Liver (tissue), 3 donors: ENCODE measurements around the gene SREBF2.

Experiments
- CTCF ChIP-seq: fragments of 150-350 bp; IDR thresholded peaks from 2 replicates; pipeline ENCODE4 v1.5.1; 2017; ENCODE audit warnings: improper control_type of control experiment, low read depth, low read length; ENCODE audit not compliant: missing input control
- EGR1 ChIP-seq, 2 donors: IDR thresholded peaks; 2 replicates each; pipeline ENCODE4 v1.6.1; 2016 to 2018; ENCODE audit warnings: antibody characterized with exemption in 2 of 2, low read depth in 2 of 2
- FOXA1 ChIP-seq: IDR thresholded peaks from 2 replicates; pipeline ENCODE4 v1.6.1; 2016; ENCODE audit warnings: antibody characterized with exemption
- GABPA ChIP-seq, 2 donors: IDR thresholded peaks in 1 of 2; conservative IDR thresholded peaks in 1 of 2; 2 replicates each; pipeline ENCODE4 v1.6.1; 2016; ENCODE audit warnings: antibody characterized with exemption in 2 of 2, mild to moderate bottlenecking in 1 of 2, moderate library complexity in 1 of 2
- HNF4A ChIP-seq, 2 donors: conservative IDR thresholded peaks; 2 replicates each; pipeline ENCODE4 v1.6.1; 2016; ENCODE audit warnings: antibody characterized with exemption in 2 of 2, mild to moderate bottlenecking in 2 of 2
- JUND ChIP-seq, 2 donors: IDR thresholded peaks; 2 replicates each; pipeline ENCODE4 v1.6.1; 2016; ENCODE audit warnings: antibody characterized with exemption in 2 of 2
- MAX ChIP-seq: IDR thresholded peaks from 2 replicates; pipeline ENCODE4 v1.6.1; 2016; ENCODE audit warnings: antibody characterized with exemption
- RAD21 ChIP-seq, 2 donors: IDR thresholded peaks; 2 replicates each; pipeline ENCODE4 v1.6.1; 2016; ENCODE audit warnings: antibody characterized with exemption in 2 of 2, mild to moderate bottlenecking in 2 of 2
- RXRA ChIP-seq, 2 donors: IDR thresholded peaks; 2 replicates each; pipeline ENCODE4 v1.6.1; 2017 to 2018; ENCODE audit warnings: antibody characterized with exemption in 2 of 2, mild to moderate bottlenecking in 1 of 2
- SP1 ChIP-seq: IDR thresholded peaks from 2 replicates; pipeline ENCODE4 v1.6.1; 2018; ENCODE audit warnings: antibody characterized with exemption, mild to moderate bottlenecking
- TAF1 ChIP-seq: conservative IDR thresholded peaks from 2 replicates; pipeline ENCODE4 v1.6.1; 2016; ENCODE audit warnings: antibody characterized with exemption, mild to moderate bottlenecking
- TF ChIP-seq, protein P1 (sequence below): IDR thresholded peaks from 2 replicates; pipeline ENCODE4 v1.6.1; 2016; ENCODE audit warnings: antibody characterized with exemption, mild to moderate bottlenecking
- TF ChIP-seq, protein P2 (sequence below): IDR thresholded peaks from 2 replicates; pipeline ENCODE4 v1.6.1; 2016; ENCODE audit warnings: antibody characterized with exemption
- donor health status: healthy.
- donor health status: healthy.

DNA sequence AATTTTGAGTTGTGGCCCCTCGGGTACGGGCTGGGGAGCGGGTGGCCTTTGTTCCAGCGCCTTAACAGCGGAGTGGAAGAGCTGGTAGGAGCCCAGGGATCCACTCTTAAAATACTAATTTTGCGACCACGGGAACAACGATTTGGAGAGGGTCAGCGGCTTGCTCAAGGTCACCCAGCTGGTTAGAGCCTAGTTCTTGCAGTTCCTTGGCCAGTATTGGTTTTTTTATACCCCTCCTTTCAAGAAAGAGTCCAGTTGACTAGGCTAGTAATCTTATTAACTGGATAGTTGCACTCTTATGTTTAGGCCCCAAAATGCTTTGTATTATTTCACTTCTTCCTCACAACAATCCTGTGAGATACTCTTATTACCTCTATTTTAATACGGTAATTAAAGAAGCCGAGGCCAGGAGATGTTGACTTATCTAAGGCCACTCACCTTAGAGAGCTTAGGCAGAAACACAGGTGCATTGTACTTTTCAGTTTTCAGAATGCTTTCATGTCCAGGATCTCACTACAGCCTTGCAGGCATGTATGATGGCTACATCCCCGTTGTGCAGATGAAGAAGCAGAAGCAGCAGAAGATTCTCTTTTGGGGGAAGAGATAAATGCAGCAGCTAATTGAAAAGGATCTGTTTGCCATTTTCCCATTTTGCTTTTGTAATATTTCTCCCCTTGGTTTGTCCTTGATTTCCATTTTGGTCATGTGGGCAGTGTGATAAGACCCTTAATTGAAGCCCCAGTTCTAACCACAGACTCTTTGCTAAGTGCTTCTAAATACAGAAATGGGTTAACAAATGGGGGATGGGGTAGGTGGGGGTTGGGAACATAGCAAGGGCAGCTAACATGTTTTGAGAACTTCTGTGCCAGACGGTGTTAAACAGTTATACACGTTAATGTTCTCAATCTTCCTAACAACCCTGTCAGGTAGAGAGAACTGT is 1.4 kb downstream of the SREBF2 start:
- no peak for TF ChIP-seq CTCF
- TF ChIP-seq RAD21 (IDR thresholded peaks at IDR 0.05), result no peak
- TF ChIP-seq, protein P1, sequence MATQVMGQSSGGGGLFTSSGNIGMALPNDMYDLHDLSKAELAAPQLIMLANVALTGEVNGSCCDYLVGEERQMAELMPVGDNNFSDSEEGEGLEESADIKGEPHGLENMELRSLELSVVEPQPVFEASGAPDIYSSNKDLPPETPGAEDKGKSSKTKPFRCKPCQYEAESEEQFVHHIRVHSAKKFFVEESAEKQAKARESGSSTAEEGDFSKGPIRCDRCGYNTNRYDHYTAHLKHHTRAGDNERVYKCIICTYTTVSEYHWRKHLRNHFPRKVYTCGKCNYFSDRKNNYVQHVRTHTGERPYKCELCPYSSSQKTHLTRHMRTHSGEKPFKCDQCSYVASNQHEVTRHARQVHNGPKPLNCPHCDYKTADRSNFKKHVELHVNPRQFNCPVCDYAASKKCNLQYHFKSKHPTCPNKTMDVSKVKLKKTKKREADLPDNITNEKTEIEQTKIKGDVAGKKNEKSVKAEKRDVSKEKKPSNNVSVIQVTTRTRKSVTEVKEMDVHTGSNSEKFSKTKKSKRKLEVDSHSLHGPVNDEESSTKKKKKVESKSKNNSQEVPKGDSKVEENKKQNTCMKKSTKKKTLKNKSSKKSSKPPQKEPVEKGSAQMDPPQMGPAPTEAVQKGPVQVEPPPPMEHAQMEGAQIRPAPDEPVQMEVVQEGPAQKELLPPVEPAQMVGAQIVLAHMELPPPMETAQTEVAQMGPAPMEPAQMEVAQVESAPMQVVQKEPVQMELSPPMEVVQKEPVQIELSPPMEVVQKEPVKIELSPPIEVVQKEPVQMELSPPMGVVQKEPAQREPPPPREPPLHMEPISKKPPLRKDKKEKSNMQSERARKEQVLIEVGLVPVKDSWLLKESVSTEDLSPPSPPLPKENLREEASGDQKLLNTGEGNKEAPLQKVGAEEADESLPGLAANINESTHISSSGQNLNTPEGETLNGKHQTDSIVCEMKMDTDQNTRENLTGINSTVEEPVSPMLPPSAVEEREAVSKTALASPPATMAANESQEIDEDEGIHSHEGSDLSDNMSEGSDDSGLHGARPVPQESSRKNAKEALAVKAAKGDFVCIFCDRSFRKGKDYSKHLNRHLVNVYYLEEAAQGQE, result no peak
- no peak for TF ChIP-seq FOXA1
- no peak for TF ChIP-seq SP1
- TF ChIP-seq MAX, result no peak
- TF ChIP-seq JUND (IDR thresholded peaks at IDR 0.05), result no peak
- no peak for TF ChIP-seq EGR1 (IDR thresholded peaks at IDR 0.05; ENCODE audit: low read depth in 2 of 2)
- TF ChIP-seq GABPA (IDR thresholded peaks at IDR 0.05 in 1 of 2, conservative IDR thresholded peaks at IDR 0.05 in 1 of 2), result no peak
- TF ChIP-seq, protein P2, sequence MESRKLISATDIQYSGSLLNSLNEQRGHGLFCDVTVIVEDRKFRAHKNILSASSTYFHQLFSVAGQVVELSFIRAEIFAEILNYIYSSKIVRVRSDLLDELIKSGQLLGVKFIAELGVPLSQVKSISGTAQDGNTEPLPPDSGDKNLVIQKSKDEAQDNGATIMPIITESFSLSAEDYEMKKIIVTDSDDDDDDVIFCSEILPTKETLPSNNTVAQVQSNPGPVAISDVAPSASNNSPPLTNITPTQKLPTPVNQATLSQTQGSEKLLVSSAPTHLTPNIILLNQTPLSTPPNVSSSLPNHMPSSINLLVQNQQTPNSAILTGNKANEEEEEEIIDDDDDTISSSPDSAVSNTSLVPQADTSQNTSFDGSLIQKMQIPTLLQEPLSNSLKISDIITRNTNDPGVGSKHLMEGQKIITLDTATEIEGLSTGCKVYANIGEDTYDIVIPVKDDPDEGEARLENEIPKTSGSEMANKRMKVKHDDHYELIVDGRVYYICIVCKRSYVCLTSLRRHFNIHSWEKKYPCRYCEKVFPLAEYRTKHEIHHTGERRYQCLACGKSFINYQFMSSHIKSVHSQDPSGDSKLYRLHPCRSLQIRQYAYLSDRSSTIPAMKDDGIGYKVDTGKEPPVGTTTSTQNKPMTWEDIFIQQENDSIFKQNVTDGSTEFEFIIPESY, result no peak
- no peak for TF ChIP-seq TAF1
- TF ChIP-seq HNF4A (conservative IDR thresholded peaks at IDR 0.05), result no peak
- TF ChIP-seq RXRA (IDR thresholded peaks at IDR 0.05), result no peak
